Activated naive CD8-positive, alpha-beta T cell treated with anti-CD3 and anti-CD28 coated beads, Interleukin-2, amount 10 ng/mL, durations not matched to agents 7 days and 5 days (primary cell): ENCODE data around the gene DCAF10. TPM values are rescaled to one million over a fixed set of nuclear protein-coding genes. Genes with fewer than 3 reads are reported as not detected.

ENCODE experiments used
- ATAC-seq: fragments of 150-1000 bp; cut with Tn5 transposase; one replicate; pipeline ENCODE4 v1.10.0; 2021; ENCODE audit warnings: low read depth, moderate library complexity
- POLR2A ChIA-PET: fragments of 350-600 bp; sonication (Branson Sonifier 250); formaldehyde crosslinking; loops from one replicate; lab custom pipeline; 2021; ENCODE audit warnings: antibody characterized with exemption; lab: Charles Lee
- DNase-seq: peaks from one replicate; pipeline ENCODE4 v3.0.0; 2021
- H3K27ac Mint-ChIP-seq: one replicate; pipeline ENCODE4 v1.8.0; 2022; ENCODE audit warnings: mild to moderate bottlenecking, mixed read lengths
- H3K27me3 Mint-ChIP-seq: one replicate; pipeline ENCODE4 v1.8.0; 2022; ENCODE audit warnings: mild to moderate bottlenecking, moderate library complexity, mixed read lengths
- H3K36me3 Mint-ChIP-seq: one replicate; pipeline ENCODE4 v1.8.0; 2021; ENCODE audit warnings: mild to moderate bottlenecking, mixed read lengths
- H3K4me1 Mint-ChIP-seq: one replicate; pipeline ENCODE4 v1.8.0; 2021; ENCODE audit warnings: mixed read lengths
- H3K4me3 Mint-ChIP-seq: one replicate; pipeline ENCODE4 v1.8.0; 2022; ENCODE audit warnings: mild to moderate bottlenecking, moderate library complexity, mixed read lengths
- H3K9me3 Mint-ChIP-seq: one replicate; pipeline ENCODE4 v1.8.0; 2021; ENCODE audit warnings: mixed read lengths
- total RNA-seq, 2 experiments: library from RNA; stranded (reverse); gene quantifications; one replicate each; pipeline ENCODE4 v1.2.3, GENCODE V29; 2021

The DCAF10 gene
- total RNA-seq, 2 experiments from 2014 or later = 19.5 to 19.8 TPM

DNA sequence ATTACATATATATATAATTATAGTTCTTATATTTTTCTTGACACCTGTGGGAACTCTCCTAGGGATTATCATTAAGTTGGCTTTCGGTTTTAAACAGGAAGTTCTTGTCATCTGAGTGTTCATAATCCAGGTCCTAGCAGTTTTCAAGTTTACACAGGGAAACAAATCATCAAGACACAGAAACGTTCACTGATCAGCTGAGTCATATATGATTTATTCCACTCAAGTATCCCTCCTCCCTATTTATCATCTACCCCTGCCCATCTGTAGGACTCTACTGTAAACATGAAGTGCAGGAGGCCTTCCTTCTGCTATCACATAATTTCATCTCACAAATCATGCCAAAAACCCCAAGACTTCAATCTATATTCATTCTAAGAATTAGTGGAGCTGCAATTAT lies 97.1 kb downstream of the DCAF10 start:
- POLR2A ChIA-PET = interaction anchor here (0.7 to 1.1 kb wide), 2 partner anchors 113 to 153 kb away, joined by 3 read pairs; partner anchors contain the start of gene EXOSC3
- DNase-seq = no peak
- no peak overlapping the region for H3K27ac Mint-ChIP-seq

DNA sequence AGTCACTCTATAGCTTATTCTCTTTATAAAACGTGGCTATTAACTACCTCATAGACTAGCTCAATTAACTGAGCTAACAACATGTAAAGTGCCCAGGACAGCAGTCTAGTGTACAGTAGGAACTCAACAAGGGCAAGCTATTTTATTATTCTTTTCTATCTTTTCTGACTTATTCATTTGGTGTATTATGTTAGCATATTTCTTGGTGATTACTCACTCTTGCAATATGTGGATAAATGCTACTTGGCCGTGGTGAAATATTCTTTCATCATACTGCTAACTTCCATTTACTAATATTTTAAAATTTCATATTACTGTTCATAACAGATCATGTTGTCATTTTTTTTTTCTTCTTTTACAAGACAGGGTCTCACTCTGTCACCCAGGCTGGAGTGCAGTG lies 98.4 kb downstream of the DCAF10 start:
- no peaks in the 10 kb centered on the region for H3K27me3 Mint-ChIP-seq
- H3K4me1 Mint-ChIP-seq = peaks cover 14% of the 10 kb centered on the region
- peaks cover 19% of the 10 kb centered on the region for H3K36me3 Mint-ChIP-seq
- ATAC-seq = no peak
- H3K27ac Mint-ChIP-seq = no peak overlapping the region
- POLR2A ChIA-PET = interaction anchor here (0.7 to 1.1 kb wide), 2 partner anchors 114 to 221 kb away, joined by 3 read pairs; partner anchors contain the start of gene EXOSC3
- H3K9me3 Mint-ChIP-seq = no peaks in the 10 kb centered on the region
- H3K4me3 Mint-ChIP-seq = no peak overlapping the region
- no peak for DNase-seq

More for the DNA sequence above, 97.1 kb downstream of the DCAF10 start:
- H3K4me3 Mint-ChIP-seq = no peak overlapping the region
- H3K36me3 Mint-ChIP-seq = peaks cover 33% of the 10 kb centered on the region
- peaks cover 9% of the 10 kb centered on the region for H3K4me1 Mint-ChIP-seq
- no peaks in the 10 kb centered on the region for H3K9me3 Mint-ChIP-seq
- no peaks in the 10 kb centered on the region for H3K27me3 Mint-ChIP-seq
- no peak for ATAC-seq

DNA sequence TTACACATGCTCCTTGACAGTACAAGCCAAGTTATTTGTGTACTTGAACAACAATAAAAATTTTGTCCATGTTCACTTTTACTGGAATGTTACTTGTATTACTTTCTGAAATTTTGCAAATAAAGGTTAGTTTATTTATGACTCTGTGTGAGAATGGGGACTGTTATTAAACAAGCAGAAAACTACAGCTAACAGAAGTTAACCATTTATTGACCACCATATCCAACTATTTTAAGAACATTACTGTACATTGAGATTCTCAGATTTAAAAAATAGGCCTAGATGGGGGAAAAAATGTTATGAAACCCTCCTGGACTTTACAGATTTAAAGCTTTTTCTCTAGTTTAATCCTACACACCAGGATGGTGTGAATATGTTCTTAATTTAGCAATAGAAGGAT lies 101.5 kb downstream of the DCAF10 start:
- POLR2A ChIA-PET = interaction anchor here (2.8 kb wide), 1 partner anchor 101 kb away, joined by 10 read pairs; the partner anchor contains the start of gene DCAF10
- peak overlapping the region; percentile 45 for H3K4me3 Mint-ChIP-seq

DNA sequence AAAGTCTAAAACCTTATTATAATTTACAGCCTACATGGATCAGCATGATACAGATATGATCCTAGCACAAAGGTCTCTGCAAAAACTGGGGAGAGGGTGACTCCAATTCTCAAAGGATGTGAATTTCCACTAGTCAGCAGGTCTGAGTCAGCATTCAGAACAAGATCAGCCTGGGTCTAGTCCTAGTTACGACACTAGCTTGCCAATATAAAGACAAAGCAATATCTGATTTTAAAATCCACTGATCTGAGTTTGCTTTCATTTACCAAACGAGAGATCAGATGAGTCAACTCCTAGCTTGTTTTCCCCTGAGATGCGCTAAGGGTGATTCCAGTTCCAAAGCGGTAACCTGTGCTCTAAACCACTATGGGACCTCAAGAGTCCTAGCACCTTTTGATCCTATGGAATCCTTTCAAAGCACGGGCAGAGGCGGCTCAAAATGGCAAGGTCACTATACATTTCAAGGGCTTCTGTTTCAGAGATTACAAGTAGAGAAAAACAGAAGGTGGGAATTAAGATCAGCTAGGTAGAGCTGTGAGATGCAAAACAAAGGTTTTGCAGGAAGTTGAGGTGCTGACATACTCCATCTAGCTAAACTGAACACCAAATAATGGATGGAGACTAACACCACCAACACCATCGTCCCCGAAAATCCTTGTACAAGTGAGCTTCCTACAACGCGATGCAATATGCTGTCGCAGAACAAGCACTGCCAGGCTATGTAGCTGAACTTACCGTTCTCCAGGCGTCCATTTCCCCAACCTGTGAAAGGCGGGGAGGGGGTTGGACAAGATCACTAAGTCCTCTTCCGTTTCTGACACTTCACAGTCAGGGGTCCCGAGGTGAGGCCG lies 102.4 kb downstream of the DCAF10 start:
- H3K4me1 Mint-ChIP-seq = peaks cover 21% of the 10 kb centered on the region
- ATAC-seq = peak; percentile 12
- no peak for DNase-seq

More for the DNA sequence above, 101.5 kb downstream of the DCAF10 start:
- Mint-ChIP-seq H3K9me3 (no peaks in the 10 kb centered on the region), H3K4me1 (peaks cover 22% of the 10 kb centered on the region), H3K27me3 (peaks cover 4% of the 10 kb centered on the region), H3K27ac (no peak overlapping the region), H3K36me3 (peaks cover 2% of the 10 kb centered on the region)
- DNase-seq (no peak), ATAC-seq (no peak)

DNA sequence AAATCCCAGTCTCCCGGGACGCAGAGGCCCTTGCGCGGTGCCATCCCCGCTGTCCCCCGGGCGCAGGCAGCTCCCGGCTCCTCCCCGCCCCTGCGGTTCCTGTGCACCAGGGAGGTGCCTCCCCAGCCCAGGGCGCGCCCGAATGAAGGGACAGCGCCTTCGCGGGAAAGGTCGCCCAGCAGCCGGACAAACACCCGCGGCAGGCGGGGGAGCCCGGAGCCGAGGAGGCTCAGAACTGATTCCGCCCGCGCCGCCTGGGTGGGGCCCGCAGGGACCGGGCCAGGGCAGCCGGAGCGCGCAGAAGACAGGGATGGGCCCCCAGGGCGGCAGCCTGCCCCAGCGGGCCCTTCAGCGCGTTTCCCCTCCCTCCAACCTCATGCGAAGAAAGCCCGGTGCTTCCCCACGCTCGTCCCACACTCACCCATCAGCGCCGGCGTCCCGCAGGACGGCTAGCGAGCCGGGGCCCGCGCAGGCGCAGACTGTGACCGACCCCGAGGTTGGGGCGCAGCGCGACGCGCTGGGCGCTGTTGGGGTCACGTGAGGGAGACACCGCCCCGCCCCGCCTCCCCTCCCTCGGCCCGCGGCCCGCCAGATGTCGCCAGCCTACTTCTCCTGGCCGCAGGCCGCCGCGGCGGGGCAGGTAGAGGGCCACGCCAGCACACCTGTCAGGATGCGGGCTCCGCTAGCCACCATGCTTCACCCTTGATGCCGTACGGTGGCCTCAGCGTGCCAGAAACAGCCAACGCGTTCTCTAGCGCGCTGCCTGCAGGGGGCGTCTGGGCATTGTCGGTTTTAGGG lies 103.2 kb downstream of the DCAF10 start, which contains the start of gene SLC25A51:
TSS of gene SLC25A51 (minus strand) at position 481 of the 798 bp plus-strand sequence. CDS start 15,577 bp downstream, outside the sequence.
- DNase-seq (peak; percentile 98), ATAC-seq (peak; percentile 86)
- H3K27ac Mint-ChIP-seq = peak within 1 kb of the TSS; percentile 90
- POLR2A ChIA-PET = interaction anchor here (0.7 to 2.8 kb wide), 5 partner anchors 10 to 438 kb away, joined by 3 to 12 read pairs (median 4); partner anchors contain the start of genes DCAF10 and EXOSC3
- H3K9me3 Mint-ChIP-seq = no peaks in the 10 kb centered on the region
- peaks cover 6% of the 10 kb centered on the region for H3K27me3 Mint-ChIP-seq
- peaks cover 21% of the 10 kb centered on the region for H3K4me1 Mint-ChIP-seq
- peak within 1 kb of the TSS; percentile 90 for H3K4me3 Mint-ChIP-seq
- H3K36me3 Mint-ChIP-seq = peaks cover 2% of the 10 kb centered on the region

More for the DNA sequence above, 102.4 kb downstream of the DCAF10 start:
- Mint-ChIP-seq H3K36me3 (peaks cover 2% of the 10 kb centered on the region), H3K27ac (peak overlapping the region; percentile 84), H3K9me3 (no peaks in the 10 kb centered on the region), H3K4me3 (peak overlapping the region; percentile 90), H3K27me3 (peaks cover 6% of the 10 kb centered on the region)
- POLR2A ChIA-PET = interaction anchor here (0.7 to 2.8 kb wide), 4 partner anchors 22 to 437 kb away, joined by 3 to 12 read pairs (median 7); partner anchors contain the start of genes DCAF10 and EXOSC3

DNA sequence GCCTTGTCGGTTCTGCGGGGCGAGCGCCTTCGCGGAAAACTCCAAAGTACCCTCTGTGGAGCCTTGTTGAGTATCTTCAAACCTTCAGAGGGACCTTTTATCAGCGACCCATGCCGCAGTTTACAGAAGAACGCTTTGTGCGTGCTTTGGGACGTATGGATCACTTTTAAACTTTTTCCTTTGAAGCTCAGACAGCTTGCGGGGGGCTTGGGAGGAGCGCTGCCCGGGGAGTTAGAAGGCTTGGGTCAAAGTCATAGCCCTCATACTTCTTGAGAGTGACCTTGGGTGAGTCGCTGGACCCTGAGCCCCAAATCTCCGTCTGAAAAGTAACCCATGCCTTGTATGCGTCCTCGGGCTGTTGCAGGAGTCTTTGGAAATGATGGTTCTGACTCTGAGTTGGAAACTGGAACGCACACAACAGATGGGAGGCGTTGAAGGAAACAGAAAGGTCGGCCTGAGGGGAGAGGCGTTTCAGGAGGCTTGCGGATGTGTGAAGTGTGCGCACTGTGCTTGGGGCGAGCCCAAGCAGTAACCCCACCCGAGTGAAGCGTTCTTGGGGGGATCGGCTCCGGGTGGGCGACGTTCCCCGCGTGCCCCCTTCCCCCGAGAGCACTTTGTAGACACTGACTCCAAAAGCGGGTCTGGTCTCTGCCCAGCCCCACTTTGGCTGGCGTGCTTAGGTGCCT lies 104.0 kb downstream of the DCAF10 start:
- Mint-ChIP-seq H3K4me1 (peaks cover 21% of the 10 kb centered on the region), H3K9me3 (no peaks in the 10 kb centered on the region), H3K27ac (peak overlapping the region; percentile 90), H3K36me3 (peaks cover 2% of the 10 kb centered on the region), H3K4me3 (peak overlapping the region; percentile 90), H3K27me3 (peaks cover 6% of the 10 kb centered on the region)
- DNase-seq = no peak
- no peak for ATAC-seq
- POLR2A ChIA-PET = interaction anchor here (1.0 kb wide), 1 partner anchor 9 kb away, joined by 4 read pairs; no protein-coding TSS in a partner anchor

DNA sequence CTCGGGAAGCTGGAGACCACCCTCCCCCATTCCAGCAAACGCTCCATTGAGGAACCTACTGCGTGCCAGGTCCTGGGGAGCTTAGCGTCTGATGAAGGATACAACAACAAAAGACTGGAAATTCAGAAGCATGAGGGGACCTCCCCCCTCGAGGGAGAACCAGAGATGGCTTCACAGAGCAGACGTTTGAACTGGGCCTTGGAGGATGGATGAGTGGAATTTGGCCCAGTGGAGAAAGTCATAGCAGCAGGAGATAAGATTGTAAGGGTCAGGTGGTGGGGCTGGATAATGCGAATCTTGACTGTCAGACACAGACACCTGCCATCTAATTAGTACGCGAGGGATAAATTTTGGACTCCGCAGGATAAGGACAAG lies 104.5 kb downstream of the DCAF10 start:
- H3K27ac Mint-ChIP-seq = peak overlapping the region; percentile 60
- H3K9me3 Mint-ChIP-seq = no peaks in the 10 kb centered on the region
- POLR2A ChIA-PET = no interaction called here

DNA sequence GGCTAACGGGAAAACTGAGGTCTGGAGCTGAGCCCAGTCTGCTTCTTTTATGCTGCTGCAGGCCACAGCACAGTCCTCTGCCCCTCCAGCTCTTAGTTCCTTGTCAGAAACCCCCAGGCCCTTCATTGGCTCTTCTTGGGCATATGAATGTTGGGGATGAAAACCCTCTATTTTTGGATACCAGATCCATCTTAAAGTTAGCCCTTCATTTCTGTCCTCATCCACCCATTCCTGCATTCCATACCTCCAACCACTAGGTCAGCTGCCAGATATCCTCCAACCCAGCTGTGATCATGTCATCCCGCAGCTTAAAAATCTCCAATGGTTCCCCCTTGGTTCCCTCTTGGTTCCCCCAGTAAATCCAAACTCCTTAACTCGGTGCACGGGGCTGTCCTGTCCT lies 105.2 kb downstream of the DCAF10 start:
- no peaks in the 10 kb centered on the region for H3K36me3 Mint-ChIP-seq
- DNase-seq (no peak), ATAC-seq (no peak)
- peak overlapping the region; percentile 59 for H3K27ac Mint-ChIP-seq
- H3K9me3 Mint-ChIP-seq = no peaks in the 10 kb centered on the region
- H3K27me3 Mint-ChIP-seq = peaks cover 6% of the 10 kb centered on the region
- H3K4me1 Mint-ChIP-seq = peaks cover 21% of the 10 kb centered on the region
- POLR2A ChIA-PET = no interaction called here
- no peak overlapping the region for H3K4me3 Mint-ChIP-seq

More for the DNA sequence above, 104.5 kb downstream of the DCAF10 start:
- peak overlapping the region; percentile 90 for H3K4me3 Mint-ChIP-seq
- peaks cover 6% of the 10 kb centered on the region for H3K27me3 Mint-ChIP-seq
- peaks cover 2% of the 10 kb centered on the region for H3K36me3 Mint-ChIP-seq
- H3K4me1 Mint-ChIP-seq = peaks cover 21% of the 10 kb centered on the region
- ATAC-seq (no peak), DNase-seq (no peak)

DNA sequence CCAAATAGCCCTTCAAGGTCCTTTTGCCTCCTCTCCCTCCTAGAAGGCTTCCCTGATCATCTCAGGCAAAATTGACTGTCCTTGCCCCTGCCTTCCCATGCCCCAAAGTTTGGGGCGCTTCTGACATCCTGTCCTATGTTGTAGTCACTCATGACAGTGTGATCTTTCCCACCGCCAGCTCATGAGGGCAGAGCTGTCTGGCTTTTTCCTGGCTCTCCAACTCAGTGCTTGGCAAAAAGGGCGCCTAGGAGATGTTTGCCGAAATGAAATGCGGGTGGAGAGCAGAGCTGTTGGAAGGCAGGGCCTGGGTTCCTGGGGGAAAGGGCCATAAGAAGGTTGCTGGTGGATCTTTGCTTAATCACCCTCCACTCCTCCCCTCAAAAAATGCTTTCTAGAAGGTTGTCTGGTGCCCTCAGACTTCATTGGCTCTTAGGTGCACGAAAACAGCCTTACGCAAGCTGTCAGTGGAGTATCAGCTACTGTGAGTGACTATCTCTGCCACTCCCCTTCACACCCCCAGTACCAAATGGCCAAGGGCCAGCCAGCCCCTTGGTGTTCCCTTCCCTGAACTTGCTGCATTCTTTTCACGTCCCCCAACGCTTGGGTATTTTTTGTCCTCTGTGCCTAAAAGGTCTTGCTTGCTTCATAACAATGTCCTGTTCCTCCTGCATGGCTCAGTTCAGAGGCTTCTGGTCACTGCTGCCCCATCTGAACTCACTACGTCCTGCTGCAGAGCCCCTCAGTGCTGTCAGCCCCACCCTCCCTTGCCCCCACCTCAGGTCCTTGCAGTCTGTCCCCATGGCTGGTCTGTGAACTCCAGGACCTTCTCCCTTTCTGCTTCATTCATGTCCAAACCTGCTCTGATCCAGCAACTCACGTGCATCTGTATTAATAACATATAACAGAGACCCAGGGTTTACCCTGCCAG lies 106.0 kb downstream of the DCAF10 start:
- DNase-seq = no peak
- H3K36me3 Mint-ChIP-seq = no peaks in the 10 kb centered on the region
- H3K4me3 Mint-ChIP-seq = peak overlapping the region; percentile 6
- H3K4me1 Mint-ChIP-seq = peaks cover 21% of the 10 kb centered on the region
- no peak for ATAC-seq
- POLR2A ChIA-PET = no interaction called here
- no peaks in the 10 kb centered on the region for H3K9me3 Mint-ChIP-seq
- H3K27me3 Mint-ChIP-seq = peaks cover 6% of the 10 kb centered on the region
- peak overlapping the region; percentile 59 for H3K27ac Mint-ChIP-seq

DNA sequence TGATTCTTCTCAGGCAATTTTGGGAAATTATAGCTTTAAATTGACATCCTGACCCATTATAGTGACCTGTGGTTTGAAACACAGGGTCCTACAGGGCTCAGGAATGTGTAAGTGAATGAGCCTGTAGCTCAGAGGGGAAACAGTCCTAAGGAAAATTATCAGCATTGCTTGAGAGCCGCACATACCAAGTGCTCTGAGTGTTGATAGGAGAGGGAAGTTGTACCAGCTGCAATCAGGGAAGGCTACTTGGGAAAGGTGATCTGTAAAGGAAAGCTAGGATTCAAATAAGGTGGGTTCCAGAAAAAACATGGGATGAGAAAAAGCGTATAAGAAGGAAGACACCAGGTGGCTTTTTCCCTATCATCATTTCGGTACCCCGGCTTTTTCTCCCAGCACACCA lies 107.7 kb downstream of the DCAF10 start:
- POLR2A ChIA-PET = no interaction called here
- no peaks in the 10 kb centered on the region for H3K36me3 Mint-ChIP-seq
- H3K27me3 Mint-ChIP-seq = peaks cover 6% of the 10 kb centered on the region
- H3K4me3 Mint-ChIP-seq = no peak overlapping the region
- peaks cover 8% of the 10 kb centered on the region for H3K4me1 Mint-ChIP-seq
- H3K27ac Mint-ChIP-seq = no peak overlapping the region
- H3K9me3 Mint-ChIP-seq = no peaks in the 10 kb centered on the region
- DNase-seq = no peak
- no peak for ATAC-seq

DNA sequence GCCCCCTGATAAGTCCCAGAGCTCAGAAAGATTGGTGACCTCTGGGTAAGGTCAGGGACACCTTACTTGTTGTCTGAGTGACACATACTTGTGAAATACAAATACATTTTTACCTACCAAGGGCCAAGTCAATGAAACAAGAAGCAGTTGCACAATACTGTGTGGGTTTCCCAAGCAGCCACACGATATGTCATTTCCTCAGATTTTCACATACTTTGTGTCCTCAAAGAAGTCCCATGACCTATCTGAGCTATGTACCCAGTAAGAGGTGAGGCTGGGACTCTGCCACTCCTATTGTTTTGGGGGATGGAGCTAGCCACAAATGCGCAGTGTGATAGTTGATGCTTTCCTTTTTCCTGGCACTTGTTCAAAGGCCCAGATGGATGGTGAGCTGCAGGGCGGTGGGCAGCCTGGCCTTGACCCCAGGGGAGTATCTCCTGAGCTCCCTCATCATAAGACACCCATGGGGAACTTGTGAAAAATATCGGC lies 108.1 kb downstream of the DCAF10 start:
- DNase-seq = no peak
- no peak for ATAC-seq
- Mint-ChIP-seq H3K27me3 (peaks cover 6% of the 10 kb centered on the region), H3K9me3 (no peaks in the 10 kb centered on the region), H3K36me3 (no peaks in the 10 kb centered on the region), H3K27ac (no peak overlapping the region), H3K4me3 (no peak overlapping the region), H3K4me1 (peaks cover 8% of the 10 kb centered on the region)
- POLR2A ChIA-PET = no interaction called here

DNA sequence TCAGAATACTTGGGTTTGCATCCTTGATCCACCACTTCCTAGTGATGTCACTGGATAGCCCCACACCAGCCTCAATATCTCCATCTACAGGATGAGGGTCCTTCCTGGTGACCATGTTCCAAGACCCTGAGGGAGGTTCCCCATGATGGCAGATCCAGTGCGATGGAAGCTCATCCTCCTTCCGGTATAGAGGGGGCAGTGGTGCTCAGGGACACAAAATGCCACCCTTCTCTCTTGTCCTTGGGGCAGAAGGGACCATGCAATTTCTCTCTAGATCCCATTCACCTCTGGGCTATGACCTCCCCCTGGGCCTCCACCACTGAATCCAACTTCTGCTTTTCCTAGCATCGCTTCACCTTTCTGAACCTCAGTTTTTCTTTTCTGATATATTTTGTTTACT lies 108.7 kb downstream of the DCAF10 start:
- no peaks in the 10 kb centered on the region for H3K36me3 Mint-ChIP-seq
- no peaks in the 10 kb centered on the region for H3K9me3 Mint-ChIP-seq
- H3K27me3 Mint-ChIP-seq = peaks cover 6% of the 10 kb centered on the region
- POLR2A ChIA-PET = no interaction called here
- DNase-seq = no peak
- no peak overlapping the region for H3K27ac Mint-ChIP-seq
- H3K4me3 Mint-ChIP-seq = no peak overlapping the region
- ATAC-seq = no peak
- peaks cover 8% of the 10 kb centered on the region for H3K4me1 Mint-ChIP-seq
